ENCODE measurements around the gene EPS8.

DNA sequence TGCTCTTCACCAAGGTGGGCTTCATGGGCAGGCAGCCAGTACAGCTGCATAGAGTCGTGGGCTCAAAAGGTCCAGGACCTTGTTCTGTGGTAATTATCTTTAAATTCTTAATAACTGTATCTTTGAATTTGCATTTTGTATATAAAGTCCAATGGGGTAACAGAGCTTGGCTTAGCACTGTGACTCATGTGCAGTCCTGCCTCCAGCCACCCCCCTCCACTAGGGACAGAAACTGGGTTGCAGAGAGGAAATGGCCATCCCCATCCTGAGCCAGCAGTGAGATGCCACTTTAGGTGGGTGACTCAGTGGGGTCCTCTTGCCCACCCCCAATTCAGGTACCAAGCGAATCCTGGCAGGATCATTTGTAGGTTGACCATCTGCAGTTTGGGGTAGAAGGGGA, 48.1 kb downstream of the EPS8 start:
- TF ChIP-seq, protein P1, sequence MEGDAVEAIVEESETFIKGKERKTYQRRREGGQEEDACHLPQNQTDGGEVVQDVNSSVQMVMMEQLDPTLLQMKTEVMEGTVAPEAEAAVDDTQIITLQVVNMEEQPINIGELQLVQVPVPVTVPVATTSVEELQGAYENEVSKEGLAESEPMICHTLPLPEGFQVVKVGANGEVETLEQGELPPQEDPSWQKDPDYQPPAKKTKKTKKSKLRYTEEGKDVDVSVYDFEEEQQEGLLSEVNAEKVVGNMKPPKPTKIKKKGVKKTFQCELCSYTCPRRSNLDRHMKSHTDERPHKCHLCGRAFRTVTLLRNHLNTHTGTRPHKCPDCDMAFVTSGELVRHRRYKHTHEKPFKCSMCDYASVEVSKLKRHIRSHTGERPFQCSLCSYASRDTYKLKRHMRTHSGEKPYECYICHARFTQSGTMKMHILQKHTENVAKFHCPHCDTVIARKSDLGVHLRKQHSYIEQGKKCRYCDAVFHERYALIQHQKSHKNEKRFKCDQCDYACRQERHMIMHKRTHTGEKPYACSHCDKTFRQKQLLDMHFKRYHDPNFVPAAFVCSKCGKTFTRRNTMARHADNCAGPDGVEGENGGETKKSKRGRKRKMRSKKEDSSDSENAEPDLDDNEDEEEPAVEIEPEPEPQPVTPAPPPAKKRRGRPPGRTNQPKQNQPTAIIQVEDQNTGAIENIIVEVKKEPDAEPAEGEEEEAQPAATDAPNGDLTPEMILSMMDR (IDR thresholded peaks at IDR 0.05), result no peak
- no peak for TF ChIP-seq EZH2 (IDR thresholded peaks at IDR 0.05; ENCODE audit: borderline replicate concordance, insufficient read depth, low read depth, low read length, poor library complexity, severe bottlenecking)
